Suprapubic skin (tissue), 3 donors: Measurements from ENCODE around the gene CFAP65.

Source experiments
- CTCF ChIP-seq, 2 donors: fragments of 200-600 bp in 1 of 2; fragments of 450-650 bp in 1 of 2; sonication (generic) in 1 of 2; IDR thresholded peaks; one replicate each; pipeline ENCODE4 v1.5.1; 2016 to 2019; ENCODE audit warnings: antibody characterized with exemption in 2 of 2, mild to moderate bottlenecking in 1 of 2, moderate library complexity in 1 of 2
- EP300 ChIP-seq: sonication (generic); formaldehyde crosslinking; IDR thresholded peaks from one replicate; pipeline ENCODE4 v1.6.1; 2017; ENCODE audit warnings: antibody characterized with exemption

- TF ChIP-seq CTCF (IDR thresholded peaks at IDR 0.05) = no peak
- TF ChIP-seq EP300 = no peak
Observed at GRCh38 chr2:218963601-218964000, 77.7 kb downstream of the CFAP65 start.
